ENCODE results near the gene ZNF547. TPM values are rescaled to one million over a fixed set of nuclear protein-coding genes. Genes with fewer than 3 reads are reported as not detected.

Gene ZNF547
- total RNA-seq, 1 experiment from 2014 or later = 6.0 TPM

DNA sequence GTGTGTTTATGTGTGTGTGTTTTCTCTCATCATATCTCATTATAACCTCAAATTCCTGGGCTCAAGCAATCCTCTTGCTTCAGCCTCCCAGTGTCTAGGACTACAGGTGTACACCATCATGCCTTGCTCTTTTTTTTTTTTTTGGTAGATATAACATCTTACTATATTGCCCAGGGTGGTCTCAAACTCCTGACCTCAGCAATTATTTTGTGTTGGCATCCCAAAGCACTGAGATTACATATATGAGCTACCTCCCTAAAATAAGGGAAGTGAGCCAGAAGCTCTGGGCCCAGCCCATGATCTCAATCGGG lies 43.5 kb upstream of the ZNF547 start:
- TSS peak; percentile 100 for BruUV-seq (replicated peaks)
- peak overlapping the region; percentile 99 for H2AFZ ChIP-seq
- intact Hi-C loops (cut with micrococcal nuclease; ENCODE audit: unreplicated experiment) = loop anchor here (1.0 kb wide), 4 partner anchors 18 to 80 kb away; partner anchors contain the start of genes ZNF304, ZNF460 and ZNF805
- TF ChIP-seq, protein P1, sequence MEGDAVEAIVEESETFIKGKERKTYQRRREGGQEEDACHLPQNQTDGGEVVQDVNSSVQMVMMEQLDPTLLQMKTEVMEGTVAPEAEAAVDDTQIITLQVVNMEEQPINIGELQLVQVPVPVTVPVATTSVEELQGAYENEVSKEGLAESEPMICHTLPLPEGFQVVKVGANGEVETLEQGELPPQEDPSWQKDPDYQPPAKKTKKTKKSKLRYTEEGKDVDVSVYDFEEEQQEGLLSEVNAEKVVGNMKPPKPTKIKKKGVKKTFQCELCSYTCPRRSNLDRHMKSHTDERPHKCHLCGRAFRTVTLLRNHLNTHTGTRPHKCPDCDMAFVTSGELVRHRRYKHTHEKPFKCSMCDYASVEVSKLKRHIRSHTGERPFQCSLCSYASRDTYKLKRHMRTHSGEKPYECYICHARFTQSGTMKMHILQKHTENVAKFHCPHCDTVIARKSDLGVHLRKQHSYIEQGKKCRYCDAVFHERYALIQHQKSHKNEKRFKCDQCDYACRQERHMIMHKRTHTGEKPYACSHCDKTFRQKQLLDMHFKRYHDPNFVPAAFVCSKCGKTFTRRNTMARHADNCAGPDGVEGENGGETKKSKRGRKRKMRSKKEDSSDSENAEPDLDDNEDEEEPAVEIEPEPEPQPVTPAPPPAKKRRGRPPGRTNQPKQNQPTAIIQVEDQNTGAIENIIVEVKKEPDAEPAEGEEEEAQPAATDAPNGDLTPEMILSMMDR (conservative IDR thresholded peaks at IDR 0.05) = no peak
- TF ChIP-seq EZH2 (IDR thresholded peaks at IDR 0.05; ENCODE audit: low read depth) = no peak
- no peaks in the 10 kb centered on the region; the same call in 1 of the 2 replicates for H3K9me2 ChIP-seq (ENCODE audit: insufficient read depth)
- H3F3A ChIP-seq (ENCODE audit: insufficient read depth, low read depth) = peaks cover 4% of the 10 kb centered on the region; the same call in 1 of the 2 replicates
- H4K20me1 ChIP-seq (ENCODE audit: insufficient read depth) = no peaks in the 10 kb centered on the region
- peaks cover 9% of the 10 kb centered on the region; the same call in 1 of the 2 replicates for H3K36me3 ChIP-seq (ENCODE audit: low read depth)
- ChIA-PET POLR2A (ENCODE audit: unreplicated experiment) (interaction anchor here (0.6 kb wide), 1 partner anchor 1239 kb away, joined by 3 read pairs; no protein-coding TSS in a partner anchor), CTCF (no interaction called here)
- no peaks in the 10 kb centered on the region for H3K27me3 ChIP-seq (ENCODE audit: insufficient read depth, low read depth)
- peak overlapping the region; percentile 100 for H3K4me2 ChIP-seq
- peak overlapping the region; percentile 51 for H3K27ac ChIP-seq
- H3K4me3 ChIP-seq = peak overlapping the region; percentile 91
- peaks cover 32% of the 10 kb centered on the region for H3K79me2 ChIP-seq (ENCODE audit: low read depth)
- no peaks in the 10 kb centered on the region for H3K9me3 ChIP-seq (ENCODE audit: insufficient read depth, low read depth)
- H3K4me1 ChIP-seq (replicated peaks; ENCODE audit: insufficient read depth) = peaks cover 19% of the 10 kb centered on the region
- no peak for DNase-seq

DNA sequence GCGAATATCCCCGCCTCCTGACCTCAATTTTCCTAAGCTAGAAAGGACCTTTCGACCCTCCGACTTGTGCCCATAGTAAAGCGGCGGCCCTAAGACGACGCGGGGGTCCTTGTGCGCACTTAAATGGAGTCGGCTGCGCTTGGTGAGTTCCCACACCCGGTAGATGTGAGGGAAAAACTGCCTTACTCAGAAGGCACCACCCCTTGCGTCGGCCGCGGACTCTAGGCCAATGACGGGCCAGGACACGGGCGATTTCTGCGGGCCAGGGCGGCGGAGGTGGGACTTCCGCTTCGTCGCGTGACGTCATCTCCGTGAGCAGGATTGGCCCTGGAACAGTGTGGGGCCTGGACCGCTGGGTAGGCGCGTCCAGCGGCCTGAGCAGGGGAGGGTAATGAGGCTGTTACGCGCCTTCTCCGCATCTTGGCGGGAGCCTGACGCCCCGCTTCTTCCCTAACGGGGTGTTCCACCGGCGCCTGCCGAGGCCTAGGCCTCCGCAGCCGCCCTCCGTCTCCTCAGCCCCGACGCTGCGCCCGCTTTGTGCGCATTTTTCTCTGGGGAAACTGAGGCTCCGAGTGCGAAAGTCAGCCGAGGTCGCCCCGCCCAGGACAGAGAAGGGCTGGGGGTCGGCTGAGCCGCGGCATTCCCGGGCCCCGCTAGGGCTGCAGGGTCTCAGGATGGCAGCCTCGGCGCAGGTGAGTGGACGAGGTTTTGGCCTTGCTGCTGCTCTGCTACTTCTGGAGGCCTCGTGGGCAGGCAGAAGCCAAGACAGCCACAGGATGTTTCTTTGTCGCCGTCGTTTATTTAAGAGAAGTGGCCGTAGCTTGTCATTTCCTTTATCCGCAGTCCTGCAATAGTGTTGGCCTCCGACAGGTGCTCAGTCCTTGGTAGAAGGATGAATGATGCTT lies 42.9 kb upstream of the ZNF547 start, which contains the start of gene ZNF543:
Gene ZNF543, plus strand, starts transcription at position 293 of the 905 bp plus-strand sequence. Its CDS starts 382 bp downstream, at position 675.
- ChIA-PET POLR2A (ENCODE audit: unreplicated experiment) (interaction anchor here (0.6 kb wide), 2 partner anchors 79 to 1239 kb away, joined by 3 read pairs; no protein-coding TSS in a partner anchor), CTCF (no interaction called here)
- peak within 1 kb of the TSS; percentile 99 for H2AFZ ChIP-seq

DNA sequence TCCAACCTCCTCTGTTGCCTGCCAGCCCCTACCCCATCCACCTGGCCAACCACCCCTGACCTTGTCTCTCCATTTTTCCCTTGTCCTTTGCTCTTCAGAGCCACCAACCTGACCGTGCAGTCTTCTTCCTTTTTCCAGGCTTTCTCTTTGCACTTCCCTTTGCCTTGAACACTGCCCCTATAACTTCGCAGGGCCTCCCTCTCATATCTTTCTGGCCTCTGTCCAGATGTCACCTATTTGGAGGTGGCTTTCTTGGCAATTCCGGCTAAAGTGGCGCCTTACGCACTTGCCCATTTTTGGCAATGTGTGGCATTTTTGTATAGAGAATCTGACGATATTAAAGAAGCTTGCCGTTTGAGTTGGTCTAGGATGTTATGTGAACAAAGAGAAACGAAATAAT lies 42.2 kb upstream of the ZNF547 start:
- DNase-seq = no peak
- H3K27me3 ChIP-seq (ENCODE audit: insufficient read depth, low read depth) = no peaks in the 10 kb centered on the region
- H3K4me3 ChIP-seq = peak overlapping the region; percentile 91
- BruUV-seq (replicated peaks) = no TSS peak
- peaks cover 32% of the 10 kb centered on the region for H3K79me2 ChIP-seq (ENCODE audit: low read depth)
- ChIA-PET CTCF (interaction anchor here (0.6 kb wide), 1 partner anchor 22 kb away, joined by 3 read pairs; no protein-coding TSS in a partner anchor), POLR2A (ENCODE audit: unreplicated experiment) (interaction anchor here (0.6 to 0.7 kb wide), 3 partner anchors 11 to 80 kb away, joined by 3 to 7 read pairs (median 3); no protein-coding TSS in a partner anchor)
- H2AFZ ChIP-seq = peak overlapping the region; percentile 99; the same call in 1 of the 2 replicates
- no peaks in the 10 kb centered on the region for H4K20me1 ChIP-seq (ENCODE audit: insufficient read depth)
- peak overlapping the region; percentile 100 for H3K4me2 ChIP-seq
- H3K36me3 ChIP-seq (ENCODE audit: low read depth) = peaks cover 13% of the 10 kb centered on the region
- H3K9me3 ChIP-seq (ENCODE audit: insufficient read depth, low read depth) = no peaks in the 10 kb centered on the region
- no peaks in the 10 kb centered on the region for H3K9me2 ChIP-seq (ENCODE audit: insufficient read depth)
- no peak for TF ChIP-seq EZH2 (IDR thresholded peaks at IDR 0.05; ENCODE audit: low read depth)
- peaks cover 4% of the 10 kb centered on the region; the same call in 1 of the 2 replicates for H3F3A ChIP-seq (ENCODE audit: insufficient read depth, low read depth)
- intact Hi-C loops (cut with micrococcal nuclease; ENCODE audit: unreplicated experiment) = no loop called here
- H3K4me1 ChIP-seq (replicated peaks; ENCODE audit: insufficient read depth) = peaks cover 19% of the 10 kb centered on the region
- H3K27ac ChIP-seq = peak overlapping the region; percentile 51; the same call in 1 of the 2 replicates

More for the DNA sequence above, 42.9 kb upstream of the ZNF547 start, which contains the start of gene ZNF543:
- Histone ChIP-seq H3K27me3 (ENCODE audit: insufficient read depth, low read depth) (no peaks in the 10 kb centered on the region), H3K9me3 (ENCODE audit: insufficient read depth, low read depth) (no peaks in the 10 kb centered on the region), H3F3A (ENCODE audit: insufficient read depth, low read depth) (peaks cover 4% of the 10 kb centered on the region; the same call in 1 of the 2 replicates), H3K4me2 (peak within 1 kb of the TSS; percentile 100), H4K20me1 (ENCODE audit: insufficient read depth) (no peaks in the 10 kb centered on the region), H3K4me1 (replicated peaks; ENCODE audit: insufficient read depth) (peaks cover 19% of the 10 kb centered on the region), H3K9me2 (ENCODE audit: insufficient read depth) (no peaks in the 10 kb centered on the region), H3K79me2 (ENCODE audit: low read depth) (peaks cover 32% of the 10 kb centered on the region), H3K36me3 (ENCODE audit: low read depth) (peaks cover 9% of the 10 kb centered on the region; the same call in 1 of the 2 replicates), H3K4me3 (peak within 1 kb of the TSS; percentile 91), H3K27ac (peak within 1 kb of the TSS; percentile 51)
- DNase-seq = peak; percentile 92 to 96
- intact Hi-C loops (cut with micrococcal nuclease; ENCODE audit: unreplicated experiment) = loop anchor here (1.0 kb wide), 4 partner anchors 18 to 80 kb away; partner anchors contain the start of genes ZNF304, ZNF460 and ZNF805
- TSS peak; percentile 54 for BruUV-seq (replicated peaks)
- no peak for TF ChIP-seq EZH2 (IDR thresholded peaks at IDR 0.05; ENCODE audit: low read depth)
- TF ChIP-seq, protein P1 (conservative IDR thresholded peaks at IDR 0.05) = no peak
